ENCODE measurements around the gene CTSL. TPM values are rescaled to one million over a fixed set of nuclear protein-coding genes. Genes with fewer than 3 reads are reported as not detected.
"Not testable (repeated sequence)": the region's sequence is repeated elsewhere in the genome, so short reads cannot be mapped to it uniquely, and the experiment has no call there.

Gene CTSL
- polyA plus RNA-seq, 3 donors: 22.0 to 28.8 (median 28.3) TPM

DNA sequence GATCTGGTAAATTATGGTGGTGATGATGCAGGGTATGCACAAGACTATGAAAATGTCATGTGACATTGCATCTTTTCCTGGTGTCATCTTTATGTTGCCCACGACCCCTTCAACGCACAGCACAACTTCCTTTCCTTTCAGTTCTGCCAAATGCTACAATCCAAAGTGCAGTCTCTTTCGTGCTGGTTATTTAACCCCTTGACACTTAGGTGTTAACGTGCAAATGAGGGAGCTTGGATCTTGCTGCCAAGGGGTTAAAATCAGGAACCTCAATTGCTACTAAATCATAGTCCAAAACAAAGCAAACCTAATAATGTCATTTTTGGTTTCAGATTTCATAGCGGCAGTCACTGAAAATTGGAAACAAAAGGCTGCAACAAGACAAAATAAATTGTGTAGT, 16.0 kb downstream of the CTSL start:
- Histone ChIP-seq H3K27me3 (ENCODE audit: control insufficient read depth in 2 of 2, insufficient read depth in 2 of 2, low read length in 2 of 2) (peaks cover 6 to 21% of the 10 kb centered on the region in 2 donors), H3K27ac (ENCODE audit: low read depth in 1 of 2, low read length in 2 of 2) (no peak overlapping the region), H2AFZ (ENCODE audit: insufficient read depth, low read depth, low read length, poor library complexity, severe bottlenecking) (no peak overlapping the region), H3K36me3 (replicated peaks in 1 of 2; ENCODE audit: control insufficient read depth in 1 of 2, insufficient read depth in 2 of 2, low read length in 2 of 2) (no peaks in the 10 kb centered on the region), H3K4me2 (replicated peaks; ENCODE audit: extremely low read depth, low read length, poor library complexity, severe bottlenecking) (no peak overlapping the region), H4K20me1 (ENCODE audit: insufficient read depth, low read length) (no peaks in the 10 kb centered on the region), H3K79me2 (ENCODE audit: insufficient read depth, low read length) (no peaks in the 10 kb centered on the region), H3K4me1 (ENCODE audit: control insufficient read depth in 1 of 2, insufficient read depth in 2 of 2, low read length in 2 of 2) (no peaks in the 10 kb centered on the region), H3K4me3 (replicated peaks in 1 of 3; ENCODE audit: low read depth in 2 of 3, low read length in 3 of 3) (no peak overlapping the region), H3K9ac (ENCODE audit: insufficient read depth, low read length, poor library complexity, severe bottlenecking) (no peak overlapping the region), H3K9me3 (replicated peaks in 1 of 2; ENCODE audit: control insufficient read depth in 1 of 2, insufficient read depth in 1 of 2, low read length in 2 of 2) (peaks cover 9 to 11% of the 10 kb centered on the region in 2 donors)
- no peak overlapping the region for H3K27ac Mint-ChIP-seq
- peaks cover 9% of the 10 kb centered on the region for H3K4me1 Mint-ChIP-seq
- peaks cover 6 to 20% (median 16%) of the 10 kb centered on the region in 7 donors for H3K9me3 Mint-ChIP-seq
- TF ChIP-seq, protein P1, sequence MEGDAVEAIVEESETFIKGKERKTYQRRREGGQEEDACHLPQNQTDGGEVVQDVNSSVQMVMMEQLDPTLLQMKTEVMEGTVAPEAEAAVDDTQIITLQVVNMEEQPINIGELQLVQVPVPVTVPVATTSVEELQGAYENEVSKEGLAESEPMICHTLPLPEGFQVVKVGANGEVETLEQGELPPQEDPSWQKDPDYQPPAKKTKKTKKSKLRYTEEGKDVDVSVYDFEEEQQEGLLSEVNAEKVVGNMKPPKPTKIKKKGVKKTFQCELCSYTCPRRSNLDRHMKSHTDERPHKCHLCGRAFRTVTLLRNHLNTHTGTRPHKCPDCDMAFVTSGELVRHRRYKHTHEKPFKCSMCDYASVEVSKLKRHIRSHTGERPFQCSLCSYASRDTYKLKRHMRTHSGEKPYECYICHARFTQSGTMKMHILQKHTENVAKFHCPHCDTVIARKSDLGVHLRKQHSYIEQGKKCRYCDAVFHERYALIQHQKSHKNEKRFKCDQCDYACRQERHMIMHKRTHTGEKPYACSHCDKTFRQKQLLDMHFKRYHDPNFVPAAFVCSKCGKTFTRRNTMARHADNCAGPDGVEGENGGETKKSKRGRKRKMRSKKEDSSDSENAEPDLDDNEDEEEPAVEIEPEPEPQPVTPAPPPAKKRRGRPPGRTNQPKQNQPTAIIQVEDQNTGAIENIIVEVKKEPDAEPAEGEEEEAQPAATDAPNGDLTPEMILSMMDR (IDR thresholded peaks at IDR 0.05): no peak
- no peak for DNase-seq
- intact Hi-C loops (cut with micrococcal nuclease): no loop called here
- 6% methylated on average over 2 of the region's 5 CpGs for WGBS (ENCODE audit: insufficient coverage)
- peak overlapping the region in 1 of 2 donors; percentile 18 for H3K4me3 Mint-ChIP-seq
- H3K36me3 Mint-ChIP-seq: no peaks in the 10 kb centered on the region
- H3K27me3 Mint-ChIP-seq (ENCODE audit: low read depth in 3 of 3): peaks cover 10 to 42% (median 23%) of the 10 kb centered on the region in 3 donors

DNA sequence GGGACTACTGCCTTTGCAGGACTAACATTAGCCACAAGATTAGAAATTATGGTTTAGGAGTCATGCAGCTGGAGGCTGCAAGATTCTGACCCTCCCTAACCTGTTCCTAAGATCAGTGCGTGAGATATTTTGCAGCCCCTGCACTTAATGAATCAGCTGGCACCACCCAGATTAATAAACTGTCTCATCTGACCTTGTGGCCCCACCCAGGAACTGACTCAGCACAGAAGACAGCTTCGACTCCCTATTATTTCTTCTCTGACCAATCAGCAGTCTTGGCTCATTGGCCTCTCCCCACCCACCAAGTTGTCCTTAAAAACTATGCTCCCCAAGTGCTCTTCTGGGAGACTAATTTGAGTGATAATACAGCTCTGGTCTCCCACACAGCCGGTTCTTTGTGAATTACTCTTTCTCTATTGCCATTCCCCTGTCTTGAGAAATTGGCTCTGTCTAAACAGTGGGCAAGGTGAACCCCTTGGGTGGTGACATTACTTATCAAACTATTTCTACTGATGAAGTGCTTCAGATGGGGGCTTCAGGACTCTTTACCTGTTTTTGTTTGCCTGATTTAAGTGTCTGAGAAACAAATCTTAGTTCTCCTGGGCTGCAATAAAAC, 17.0 kb downstream of the CTSL start:
- intact Hi-C loops (cut with micrococcal nuclease): no loop called here
- no peak for DNase-seq
- WGBS (ENCODE audit: insufficient coverage): 64% methylated on average over 2 of the region's 3 CpGs
- Histone ChIP-seq H4K20me1 (ENCODE audit: insufficient read depth, low read length) (no peaks in the 10 kb centered on the region), H3K4me1 (ENCODE audit: control insufficient read depth in 1 of 2, insufficient read depth in 2 of 2, low read length in 2 of 2) (no peaks in the 10 kb centered on the region), H3K9ac (ENCODE audit: insufficient read depth, low read length, poor library complexity, severe bottlenecking) (no peak overlapping the region), H3K4me2 (replicated peaks; ENCODE audit: extremely low read depth, low read length, poor library complexity, severe bottlenecking) (no peak overlapping the region), H3K79me2 (ENCODE audit: insufficient read depth, low read length) (no peaks in the 10 kb centered on the region), H2AFZ (ENCODE audit: insufficient read depth, low read depth, low read length, poor library complexity, severe bottlenecking) (no peak overlapping the region), H3K36me3 (replicated peaks in 1 of 2; ENCODE audit: control insufficient read depth in 1 of 2, insufficient read depth in 2 of 2, low read length in 2 of 2) (no peaks in the 10 kb centered on the region), H3K27ac (ENCODE audit: low read depth in 1 of 2, low read length in 2 of 2) (no peak overlapping the region), H3K4me3 (replicated peaks in 1 of 3; ENCODE audit: low read depth in 2 of 3, low read length in 3 of 3) (no peak overlapping the region), H3K9me3 (replicated peaks in 1 of 2; ENCODE audit: control insufficient read depth in 1 of 2, insufficient read depth in 1 of 2, low read length in 2 of 2) (peaks cover 9 to 11% of the 10 kb centered on the region in 2 donors), H3K27me3 (ENCODE audit: control insufficient read depth in 2 of 2, insufficient read depth in 2 of 2, low read length in 2 of 2) (peaks cover 6 to 28% of the 10 kb centered on the region in 2 donors)
- TF ChIP-seq, protein P1 (IDR thresholded peaks at IDR 0.05): no peak
- Mint-ChIP-seq H3K27ac (peak overlapping the region in 1 of 7 donors; percentile 59), H3K4me1 (peaks cover 9% of the 10 kb centered on the region), H3K9me3 (peaks cover 6 to 20% (median 16%) of the 10 kb centered on the region in 7 donors), H3K27me3 (ENCODE audit: low read depth in 3 of 3) (peaks cover 12 to 44% (median 26%) of the 10 kb centered on the region in 3 donors), H3K4me3 (no peak overlapping the region), H3K36me3 (no peaks in the 10 kb centered on the region)

DNA sequence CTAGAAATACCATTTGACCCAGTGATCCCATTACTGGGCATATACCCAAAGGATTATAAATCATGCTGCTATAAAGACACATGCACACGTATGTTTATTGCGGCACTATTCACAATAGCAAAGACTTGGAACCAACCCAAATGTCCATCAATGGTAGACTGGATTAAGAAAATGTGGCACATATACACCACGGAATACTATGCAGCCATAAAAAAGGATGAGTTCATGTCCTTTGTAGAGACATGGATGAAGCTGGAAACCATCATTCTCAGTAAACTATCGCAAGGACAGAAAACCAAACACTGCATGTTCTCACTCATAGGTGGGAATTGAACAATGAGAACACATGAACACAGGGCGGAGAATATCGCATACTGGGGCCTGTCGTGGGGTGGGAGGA, 18.3 kb downstream of the CTSL start:
- intact Hi-C loops (cut with micrococcal nuclease); H3K4me3 Mint-ChIP-seq: not testable (repeated sequence)
- H3K27me3 Mint-ChIP-seq (ENCODE audit: low read depth in 3 of 3): peaks cover 12 to 50% (median 28%) of the 10 kb centered on the region in 3 donors

More for the DNA sequence above, 18.3 kb downstream of the CTSL start:
- H3K4me1 Mint-ChIP-seq; H2AFZ ChIP-seq (ENCODE audit: insufficient read depth, low read depth, low read length, poor library complexity, severe bottlenecking); H4K20me1 ChIP-seq (ENCODE audit: insufficient read depth, low read length); H3K9ac ChIP-seq (ENCODE audit: insufficient read depth, low read length, poor library complexity, severe bottlenecking); H3K4me1 ChIP-seq (ENCODE audit: control insufficient read depth in 1 of 2, insufficient read depth in 2 of 2, low read length in 2 of 2); H3K4me2 ChIP-seq (replicated peaks; ENCODE audit: extremely low read depth, low read length, poor library complexity, severe bottlenecking); H3K79me2 ChIP-seq (ENCODE audit: insufficient read depth, low read length); H3K27ac Mint-ChIP-seq; H3K36me3 ChIP-seq (replicated peaks in 1 of 2; ENCODE audit: control insufficient read depth in 1 of 2, insufficient read depth in 2 of 2, low read length in 2 of 2); H3K4me3 ChIP-seq (replicated peaks in 1 of 3; ENCODE audit: low read depth in 2 of 3, low read length in 3 of 3); DNase-seq; H3K27ac ChIP-seq (ENCODE audit: low read depth in 1 of 2, low read length in 2 of 2); H3K36me3 Mint-ChIP-seq: not testable (repeated sequence)
- H3K27me3 ChIP-seq (ENCODE audit: control insufficient read depth in 2 of 2, insufficient read depth in 2 of 2, low read length in 2 of 2): peaks cover 6 to 23% of the 10 kb centered on the region in 2 donors
- H3K9me3 Mint-ChIP-seq: peaks cover 6 to 20% (median 16%) of the 10 kb centered on the region in 7 donors
- peaks cover 9 to 11% of the 10 kb centered on the region in 2 donors for H3K9me3 ChIP-seq (replicated peaks in 1 of 2; ENCODE audit: control insufficient read depth in 1 of 2, insufficient read depth in 1 of 2, low read length in 2 of 2)
- WGBS (ENCODE audit: insufficient coverage): no CpG with 5 or more reads among the region's 7 CpGs

Data from CD14-positive monocyte (primary cell).